Right kidney (tissue), 9 donors: ENCODE measurements around the gene SMYD5.
A peak's percentile ranks its signal among the peaks of the same experiment; 100 is the strongest.
"Not testable (repeated sequence)": the region's sequence is repeated elsewhere in the genome, so short reads cannot be mapped to it uniquely, and the experiment has no call there.

Experiments used
- DNase-seq: peaks from one replicate; pipeline ENCODE4 v3.0.0-alpha.2; 2016
- long read RNA-seq, 8 donors: transcript quantifications; one replicate each; lab custom pipeline, GENCODE V29; 2026

The SMYD5 gene
- long read RNA-seq, donor 1, partial matches to known transcripts, result 0 of 3 reads
- long read RNA-seq, donor 1, other reads (novel, unspliced or antisense), result 0 of 3 reads
- long read RNA-seq, donor 2, partial matches to known transcripts, result 0 of 1 reads
- long read RNA-seq, donor 2, other reads (novel, unspliced or antisense), result 0 of 1 reads
- long read RNA-seq, donor 3, partial matches to known transcripts, result 9 of 19 reads
- long read RNA-seq, donor 3, other reads (novel, unspliced or antisense), result 9 of 19 reads
- long read RNA-seq, donor 4, partial matches to known transcripts, result 0 of 2 reads
- long read RNA-seq, donor 4, other reads (novel, unspliced or antisense), result 0 of 2 reads
- long read RNA-seq, donor 5, partial matches to known transcripts, result 0 of 3 reads
- long read RNA-seq, donor 5, other reads (novel, unspliced or antisense), result 0 of 3 reads
- long read RNA-seq, donor 6, partial matches to known transcripts, result 0 of 2 reads
- long read RNA-seq, donor 6, other reads (novel, unspliced or antisense), result 0 of 2 reads
- long read RNA-seq, donor 7, transcript SMYD5-202 (13 exons, 2,593 nt), result major isoform, 7 of 7 reads
- long read RNA-seq, donor 7, partial matches to known transcripts, result 0 of 7 reads
- long read RNA-seq, donor 7, other reads (novel, unspliced or antisense), result 0 of 7 reads
- long read RNA-seq, donor 8, partial matches to known transcripts, result 18 of 40 reads
- long read RNA-seq, donor 8, other reads (novel, unspliced or antisense), result 18 of 40 reads

- DNase-seq, result peak; percentile 93
Measured at GRCh38 chr2:73214120-73215035, at the start of gene SMYD5. Gene SMYD5, plus strand, starts transcription at chr2:73214245. Its CDS starts 22 bp downstream, at chr2:73214267.

- not testable (repeated sequence) for DNase-seq
Measured at GRCh38 chr2:73165978-73166377, 48.1 kb upstream of the SMYD5 start.

- not testable (repeated sequence) for DNase-seq
Measured at GRCh38 chr2:73166813-73167212, 47.2 kb upstream of the SMYD5 start.

GRCh38 chr2:73168348-73168747, 45.7 kb upstream of the SMYD5 start:
- not testable (repeated sequence) for DNase-seq

GRCh38 chr2:73170341-73170740, 43.7 kb upstream of the SMYD5 start:
- DNase-seq, result not testable (repeated sequence)

GRCh38 chr2:73172963-73173362, 41.1 kb upstream of the SMYD5 start:
- DNase-seq, result no peak

GRCh38 chr2:73173781-73174180, 40.3 kb upstream of the SMYD5 start:
- DNase-seq, result no peak

- no peak for DNase-seq
Measured at GRCh38 chr2:73174244-73174643, 39.8 kb upstream of the SMYD5 start.

GRCh38 chr2:73174941-73175662, 38.9 kb upstream of the SMYD5 start:
- DNase-seq, result peak; percentile 62

- DNase-seq, result peak; percentile 64
Measured at GRCh38 chr2:73175663-73176204, 38.3 kb upstream of the SMYD5 start.

GRCh38 chr2:73176205-73176880, 37.7 kb upstream of the SMYD5 start:
- peak; percentile 62 for DNase-seq

GRCh38 chr2:73176881-73177644, 37.0 kb upstream of the SMYD5 start:
- DNase-seq, result peak; percentile 87

- no peak for DNase-seq
Measured at GRCh38 chr2:73177645-73178255, 36.3 kb upstream of the SMYD5 start.

GRCh38 chr2:73185965-73186364, 28.1 kb upstream of the SMYD5 start:
- no peak for DNase-seq

GRCh38 chr2:73187549-73187948, 26.5 kb upstream of the SMYD5 start:
- DNase-seq, result no peak

GRCh38 chr2:73197579-73197978, 16.5 kb upstream of the SMYD5 start:
- no peak for DNase-seq

GRCh38 chr2:73200281-73200680, 13.8 kb upstream of the SMYD5 start:
- DNase-seq, result not testable (repeated sequence)

GRCh38 chr2:73202156-73203054, 11.6 kb upstream of the SMYD5 start, which contains the start of gene NOTO:
Gene NOTO, plus strand, starts transcription at chr2:73202574. Its CDS starts 93 bp downstream, at chr2:73202667.
- peak; percentile 66 for DNase-seq
